ENCODE data around the gene ZNF429. TPM values are rescaled to one million over a fixed set of nuclear protein-coding genes. Genes with fewer than 3 reads are reported as not detected.

ZNF429 gene
- total RNA-seq, 1 experiment from 2014 or later, result 8.3 TPM

- TF ChIP-seq REST (IDR thresholded peaks at IDR 0.05; ENCODE audit: insufficient read depth in 1 of 2, low read depth in 2 of 2, low read length in 1 of 2) (no peak), TCF7L2 (IDR thresholded peaks at IDR 0.05; ENCODE audit: low read depth, low read length) (no peak), CTCF (IDR thresholded peaks at IDR 0.05) (no peak), SIN3A (IDR thresholded peaks at IDR 0.05; ENCODE audit: borderline replicate concordance, insufficient read depth, low read depth, low read length) (no peak), POLR2AphosphoS5 (IDR thresholded peaks at IDR 0.05; ENCODE audit: low read depth, low read length) (no peak)
- Histone ChIP-seq H3K9me3 (ENCODE audit: control insufficient read depth, insufficient read depth, low read depth, low read length) (no peaks in the 10 kb centered on the region), H3K27ac (ENCODE audit: low read length) (no peak overlapping the region), H3K27me3 (ENCODE audit: control insufficient read depth, insufficient read depth, low read length) (no peaks in the 10 kb centered on the region), H3K36me3 (ENCODE audit: control insufficient read depth, insufficient read depth, low read length) (no peaks in the 10 kb centered on the region), H3K4me3 (ENCODE audit: low read depth in 2 of 2, low read length in 2 of 2) (no peak overlapping the region), H3K4me1 (ENCODE audit: control insufficient read depth, insufficient read depth, low read length) (no peaks in the 10 kb centered on the region)
- no TSS peak for BruUV-seq (replicated peaks)
- no peak for DNase-seq (ENCODE audit: low read depth, low spot score)
- ATAC-seq, result no peak
- POLR2A ChIA-PET, result no interaction called here
- in situ Hi-C loops (cut with HindIII; ENCODE audit: low pct_unique_long_range_greater_than_20kb, low sequenced_read_pairs) (no loop called here), intact Hi-C loops (cut with micrococcal nuclease; ENCODE audit: unreplicated experiment) (no loop called here)
- CTCF ChIA-PET, result no interaction called here
These were observed 17.4 kb upstream of the ZNF429 start for GRCh38 chr19:21487969-21488368.

DNA sequence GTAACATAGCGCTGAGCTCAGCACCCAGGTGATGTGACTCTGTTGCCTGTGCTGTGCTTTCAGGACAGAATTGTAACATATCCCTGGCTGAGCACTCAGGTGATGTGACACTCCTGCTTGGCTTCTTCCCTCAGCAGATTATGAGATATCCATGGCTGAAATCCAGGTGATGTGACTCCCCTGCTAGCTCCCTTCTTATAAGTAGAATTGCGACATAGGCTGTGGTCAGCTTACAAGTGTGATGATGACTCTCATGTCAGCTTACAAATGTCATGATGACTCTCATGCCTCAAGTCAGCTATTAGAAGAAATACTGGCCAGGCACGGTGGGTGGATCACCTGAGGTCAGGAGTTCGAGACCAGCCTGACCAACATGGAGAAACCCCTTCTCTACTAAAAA lies 14.3 kb upstream of the ZNF429 start:
- TF ChIP-seq POLR2AphosphoS5 (IDR thresholded peaks at IDR 0.05; ENCODE audit: low read depth, low read length) (no peak), REST (IDR thresholded peaks at IDR 0.05; ENCODE audit: insufficient read depth in 1 of 2, low read depth in 2 of 2, low read length in 1 of 2) (no peak)
- DNase-seq (ENCODE audit: low read depth, low spot score), result no peak
- H3K4me1 ChIP-seq (ENCODE audit: control insufficient read depth, insufficient read depth, low read length), result no peaks in the 10 kb centered on the region
- no peaks in the 10 kb centered on the region for H3K9me3 ChIP-seq (ENCODE audit: control insufficient read depth, insufficient read depth, low read depth, low read length)
- no peaks in the 10 kb centered on the region for H3K27me3 ChIP-seq (ENCODE audit: control insufficient read depth, insufficient read depth, low read length)
- H3K36me3 ChIP-seq (ENCODE audit: control insufficient read depth, insufficient read depth, low read length), result no peaks in the 10 kb centered on the region
- H3K27ac ChIP-seq (ENCODE audit: low read length), result no peak overlapping the region
- intact Hi-C loops (cut with micrococcal nuclease; ENCODE audit: unreplicated experiment) (no loop called here), in situ Hi-C loops (cut with HindIII; ENCODE audit: low pct_unique_long_range_greater_than_20kb, low sequenced_read_pairs) (no loop called here)
- no TSS peak for BruUV-seq (replicated peaks)
- CTCF ChIA-PET, result no interaction called here
- POLR2A ChIA-PET, result no interaction called here
- ATAC-seq, result no peak
- H3K4me3 ChIP-seq (ENCODE audit: low read depth in 2 of 2, low read length in 2 of 2), result no peak overlapping the region

All from Panc1 (cell line).